Endothelial cell of umbilical vein (primary cell): ENCODE results near the gene CCDC57.

Source experiments
- CTCF ChIP-seq, 2 donors: IDR thresholded peaks; 1 replicate in 1 of 2; 2 replicates in 1 of 2; pipeline ENCODE4 v1.5.1; 2011; ENCODE audit warnings: low read length in 2 of 2, mild to moderate bottlenecking in 2 of 2, moderate library complexity in 2 of 2, control low read depth in 1 of 2, inconsistent platforms in 1 of 2, low read depth in 1 of 2; ENCODE audit not compliant: insufficient read depth in 1 of 2; ENCODE audit errors: extremely low read depth in 1 of 2
- EZH2 ChIP-seq: IDR thresholded peaks from 2 replicates; pipeline ENCODE4 v1.6.1; 2012; ENCODE audit warnings: borderline replicate concordance, low read depth, mild to moderate bottlenecking, moderate library complexity, low read length, inconsistent platforms; ENCODE audit not compliant: severe bottlenecking
- GATA2 ChIP-seq: IDR thresholded peaks from 2 replicates; pipeline ENCODE4 v1.7.0; 2011; ENCODE audit warnings: low read depth, mild to moderate bottlenecking, moderate library complexity, mixed read lengths, low read length; ENCODE audit not compliant: insufficient read length, insufficient read depth
- MYC ChIP-seq: IDR thresholded peaks from one replicate; pipeline ENCODE4 v1.6.1; 2011; ENCODE audit warnings: mild to moderate bottlenecking, low read depth, low read length
- POLR2A ChIP-seq: IDR thresholded peaks from 2 replicates; pipeline ENCODE4 v1.6.1; 2012; ENCODE audit warnings: low read depth, mild to moderate bottlenecking, control low read depth, low read length

- TF ChIP-seq CTCF (IDR thresholded peaks at IDR 0.05; ENCODE audit: extremely low read depth in 1 of 2, insufficient read depth in 1 of 2, low read depth in 1 of 2, low read length in 2 of 2), result no peak
- no peak for TF ChIP-seq POLR2A
- TF ChIP-seq GATA2, result no peak
- no peak for TF ChIP-seq EZH2
- no peak for TF ChIP-seq MYC
Observed at GRCh38 chr17:82199496-82199895, 13.1 kb downstream of the CCDC57 start.
